ENCODE results near the gene IGFLR1.

Gene IGFLR1

GRCh38 chr19:35787227-35787799 is 45.1 kb upstream of the IGFLR1 start:
- no peak for TF ChIP-seq CTCF (IDR thresholded peaks at IDR 0.05)

- TF ChIP-seq CTCF (IDR thresholded peaks at IDR 0.05): no peak
These were observed 44.3 kb upstream of the IGFLR1 start for GRCh38 chr19:35786299-35787160.

GRCh38 chr19:35785339-35785627 is 43.0 kb upstream of the IGFLR1 start:
- no peak for TF ChIP-seq CTCF (IDR thresholded peaks at IDR 0.05)

- TF ChIP-seq CTCF (IDR thresholded peaks at IDR 0.05): no peak
These were observed 42.5 kb upstream of the IGFLR1 start for GRCh38 chr19:35784503-35785338.

- TF ChIP-seq CTCF (IDR thresholded peaks at IDR 0.05): no peak
These were observed 41.5 kb upstream of the IGFLR1 start for GRCh38 chr19:35783469-35784434.

- no peak for TF ChIP-seq CTCF (IDR thresholded peaks at IDR 0.05)
These were observed 40.3 kb upstream of the IGFLR1 start for GRCh38 chr19:35782589-35782988.

- TF ChIP-seq CTCF (IDR thresholded peaks at IDR 0.05): no peak
These were observed 39.4 kb upstream of the IGFLR1 start for GRCh38 chr19:35781650-35782049.
